ENCODE data around the gene ADAMTSL3.
A peak's percentile ranks its signal among the peaks of the same experiment; 100 is the strongest.

The ADAMTSL3 gene

DNA sequence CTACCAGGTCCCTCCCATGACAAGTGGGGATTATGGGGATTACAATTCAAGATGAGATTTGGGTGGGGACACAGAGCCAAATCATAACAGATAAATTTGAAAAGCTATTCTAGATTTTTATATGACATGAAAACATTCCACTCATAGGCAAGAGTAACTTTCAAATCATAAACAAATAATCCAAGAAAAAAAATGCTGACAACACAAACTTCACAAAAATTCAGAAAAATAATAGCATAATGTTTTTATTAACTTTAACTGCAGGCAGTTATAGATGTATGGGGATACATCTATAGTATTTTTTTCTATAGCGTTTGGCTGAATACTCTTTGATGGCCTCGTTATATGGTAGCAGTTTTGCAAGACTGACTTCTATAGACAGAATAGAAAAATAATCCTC, 243.1 kb downstream of the ADAMTSL3 start:
- ATAC-seq (ENCODE audit: low read depth) (no peak), DNase-seq (ENCODE audit: low spot score) (no peak)
- Histone ChIP-seq H3K27me3 (ENCODE audit: insufficient read depth, poor library complexity, severe bottlenecking) (no peaks in the 10 kb centered on the region), H3K4me1 (ENCODE audit: insufficient read depth, poor library complexity, severe bottlenecking) (no peaks in the 10 kb centered on the region), H3K27ac (ENCODE audit: poor library complexity, severe bottlenecking) (no peak overlapping the region), H3K9me3 (ENCODE audit: severe bottlenecking) (no peaks in the 10 kb centered on the region), H3K36me3 (ENCODE audit: low read depth) (no peaks in the 10 kb centered on the region), H3K4me3 (ENCODE audit: severe bottlenecking) (no peak overlapping the region)
- TF ChIP-seq, protein P1, sequence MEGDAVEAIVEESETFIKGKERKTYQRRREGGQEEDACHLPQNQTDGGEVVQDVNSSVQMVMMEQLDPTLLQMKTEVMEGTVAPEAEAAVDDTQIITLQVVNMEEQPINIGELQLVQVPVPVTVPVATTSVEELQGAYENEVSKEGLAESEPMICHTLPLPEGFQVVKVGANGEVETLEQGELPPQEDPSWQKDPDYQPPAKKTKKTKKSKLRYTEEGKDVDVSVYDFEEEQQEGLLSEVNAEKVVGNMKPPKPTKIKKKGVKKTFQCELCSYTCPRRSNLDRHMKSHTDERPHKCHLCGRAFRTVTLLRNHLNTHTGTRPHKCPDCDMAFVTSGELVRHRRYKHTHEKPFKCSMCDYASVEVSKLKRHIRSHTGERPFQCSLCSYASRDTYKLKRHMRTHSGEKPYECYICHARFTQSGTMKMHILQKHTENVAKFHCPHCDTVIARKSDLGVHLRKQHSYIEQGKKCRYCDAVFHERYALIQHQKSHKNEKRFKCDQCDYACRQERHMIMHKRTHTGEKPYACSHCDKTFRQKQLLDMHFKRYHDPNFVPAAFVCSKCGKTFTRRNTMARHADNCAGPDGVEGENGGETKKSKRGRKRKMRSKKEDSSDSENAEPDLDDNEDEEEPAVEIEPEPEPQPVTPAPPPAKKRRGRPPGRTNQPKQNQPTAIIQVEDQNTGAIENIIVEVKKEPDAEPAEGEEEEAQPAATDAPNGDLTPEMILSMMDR (IDR thresholded peaks at IDR 0.05; ENCODE audit: poor library complexity, severe bottlenecking) = no peak

DNA sequence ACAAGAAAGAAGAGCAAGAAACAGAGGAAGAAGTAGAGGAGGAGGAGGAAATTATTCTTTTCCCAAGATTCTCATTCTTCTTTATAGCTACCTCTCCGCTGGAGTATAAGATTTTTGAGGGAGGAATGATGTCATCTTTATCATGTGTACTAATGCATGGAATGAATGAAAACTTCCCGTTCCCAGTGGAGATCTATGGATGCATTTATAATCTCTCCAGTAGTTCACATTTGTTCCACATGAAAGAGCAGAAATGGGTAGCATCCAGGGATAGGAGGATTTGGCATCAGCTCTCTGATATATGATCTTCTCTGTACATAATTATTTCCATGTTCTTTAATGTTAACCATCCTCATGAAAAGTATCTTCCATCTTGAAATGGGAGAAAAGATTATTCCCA, 244.4 kb downstream of the ADAMTSL3 start:
- Histone ChIP-seq H3K9me3 (ENCODE audit: severe bottlenecking) (no peaks in the 10 kb centered on the region), H3K27me3 (ENCODE audit: insufficient read depth, poor library complexity, severe bottlenecking) (no peaks in the 10 kb centered on the region), H3K4me3 (ENCODE audit: severe bottlenecking) (no peak overlapping the region), H3K4me1 (ENCODE audit: insufficient read depth, poor library complexity, severe bottlenecking) (no peaks in the 10 kb centered on the region), H3K27ac (ENCODE audit: poor library complexity, severe bottlenecking) (no peak overlapping the region), H3K36me3 (ENCODE audit: low read depth) (no peaks in the 10 kb centered on the region)
- no peak for ATAC-seq (ENCODE audit: low read depth)
- no peak for DNase-seq (ENCODE audit: low spot score)
- TF ChIP-seq, protein P1 (IDR thresholded peaks at IDR 0.05; ENCODE audit: poor library complexity, severe bottlenecking) = no peak

DNA sequence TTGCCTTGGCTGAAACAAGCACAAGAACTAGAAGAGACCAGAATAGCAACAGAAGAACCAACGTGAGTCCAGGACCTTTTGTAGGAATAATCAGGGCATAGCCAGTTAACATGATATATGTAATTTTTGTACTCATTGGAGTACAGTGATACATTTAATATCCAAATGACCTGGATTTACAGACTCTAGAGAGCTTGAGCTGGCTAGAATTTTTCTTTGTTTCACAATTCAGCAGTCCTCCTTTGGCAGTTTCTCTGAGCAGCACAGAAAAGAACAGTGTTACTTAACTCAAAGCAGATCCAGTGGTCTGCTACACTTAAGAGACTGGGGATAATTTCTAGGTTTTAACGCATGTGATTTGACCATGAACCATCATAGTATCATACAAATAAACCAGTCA, 245.7 kb downstream of the ADAMTSL3 start:
- no peaks in the 10 kb centered on the region for H3K9me3 ChIP-seq (ENCODE audit: severe bottlenecking)
- no peak for ATAC-seq (ENCODE audit: low read depth)
- TF ChIP-seq, protein P1 (IDR thresholded peaks at IDR 0.05; ENCODE audit: poor library complexity, severe bottlenecking) = no peak

GRCh38 chr15:83904107-83905040, 250.5 kb downstream of the ADAMTSL3 start:
- Histone ChIP-seq H3K9me3 (ENCODE audit: severe bottlenecking) (no peaks in the 10 kb centered on the region), H3K27me3 (ENCODE audit: insufficient read depth, poor library complexity, severe bottlenecking) (no peaks in the 10 kb centered on the region), H3K4me3 (ENCODE audit: severe bottlenecking) (no peak overlapping the region), H3K4me1 (ENCODE audit: insufficient read depth, poor library complexity, severe bottlenecking) (no peaks in the 10 kb centered on the region), H3K27ac (ENCODE audit: poor library complexity, severe bottlenecking) (no peak overlapping the region), H3K36me3 (ENCODE audit: low read depth) (no peaks in the 10 kb centered on the region)
- peak; percentile 21; the same call in 1 of the 3 replicates for ATAC-seq (ENCODE audit: low read depth)
- TF ChIP-seq, protein P1 (IDR thresholded peaks at IDR 0.05; ENCODE audit: poor library complexity, severe bottlenecking) = no peak
- DNase-seq (ENCODE audit: low spot score) = no peak

More for the DNA sequence above, 245.7 kb downstream of the ADAMTSL3 start:
- Histone ChIP-seq H3K27ac (ENCODE audit: poor library complexity, severe bottlenecking) (no peak overlapping the region), H3K4me1 (ENCODE audit: insufficient read depth, poor library complexity, severe bottlenecking) (no peaks in the 10 kb centered on the region), H3K27me3 (ENCODE audit: insufficient read depth, poor library complexity, severe bottlenecking) (no peaks in the 10 kb centered on the region), H3K4me3 (ENCODE audit: severe bottlenecking) (no peak overlapping the region), H3K36me3 (ENCODE audit: low read depth) (no peaks in the 10 kb centered on the region)
- no peak for DNase-seq (ENCODE audit: low spot score)
